NOMO-1 (cell line): ENCODE results near the gene SBK2.

Experiments used
- DNase-seq, 2 experiments: peaks; one replicate each; lab custom pipeline; 2025; ENCODE audit not compliant: unreplicated experiment in 2 of 2; lab: John Stamatoyannopoulos, UW

SBK2 gene

DNA sequence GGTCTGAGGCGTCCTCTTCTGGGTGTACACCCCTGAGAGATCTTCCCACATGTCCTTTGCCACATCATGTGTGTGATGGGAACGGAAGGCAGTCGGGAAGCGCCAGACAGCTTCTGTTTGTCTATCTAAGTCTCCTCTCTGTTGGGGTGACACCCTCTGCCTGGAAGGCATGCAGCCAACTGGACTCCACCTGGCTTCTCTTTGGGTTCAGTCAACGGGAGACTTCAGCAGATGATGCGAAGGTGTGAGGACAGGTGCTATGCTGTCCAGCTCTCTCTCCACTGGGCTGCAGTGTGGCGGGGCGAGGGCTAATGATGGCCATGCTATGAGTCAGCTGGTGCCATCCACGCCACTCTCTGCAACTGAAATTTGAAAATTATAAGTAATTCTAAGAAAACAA lies 22.8 kb upstream of the SBK2 start:
- DNase-seq: no peak

GRCh38 chr19:55554741-55555152 lies 17.8 kb upstream of the SBK2 start:
- no peak for DNase-seq

DNA sequence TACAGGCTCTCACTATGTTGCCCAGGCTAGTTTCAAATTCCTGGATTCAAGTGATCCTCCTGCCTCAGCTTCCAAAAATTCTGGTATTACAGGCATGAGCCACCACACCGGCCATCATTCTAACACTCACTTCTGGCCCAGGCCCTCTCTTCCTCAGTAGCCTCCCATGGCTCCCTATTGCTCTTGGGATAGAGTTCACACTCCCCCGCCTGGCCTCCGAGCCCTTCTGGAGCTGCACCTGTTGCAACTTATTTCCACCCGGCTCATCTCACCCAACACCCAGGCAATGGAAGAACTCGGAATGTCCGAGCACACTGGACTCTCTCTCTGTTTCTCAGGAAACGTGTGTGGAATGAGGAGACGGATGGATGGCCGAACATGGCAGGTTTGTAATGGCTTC lies 17.4 kb upstream of the SBK2 start:
- DNase-seq: no peak

DNA sequence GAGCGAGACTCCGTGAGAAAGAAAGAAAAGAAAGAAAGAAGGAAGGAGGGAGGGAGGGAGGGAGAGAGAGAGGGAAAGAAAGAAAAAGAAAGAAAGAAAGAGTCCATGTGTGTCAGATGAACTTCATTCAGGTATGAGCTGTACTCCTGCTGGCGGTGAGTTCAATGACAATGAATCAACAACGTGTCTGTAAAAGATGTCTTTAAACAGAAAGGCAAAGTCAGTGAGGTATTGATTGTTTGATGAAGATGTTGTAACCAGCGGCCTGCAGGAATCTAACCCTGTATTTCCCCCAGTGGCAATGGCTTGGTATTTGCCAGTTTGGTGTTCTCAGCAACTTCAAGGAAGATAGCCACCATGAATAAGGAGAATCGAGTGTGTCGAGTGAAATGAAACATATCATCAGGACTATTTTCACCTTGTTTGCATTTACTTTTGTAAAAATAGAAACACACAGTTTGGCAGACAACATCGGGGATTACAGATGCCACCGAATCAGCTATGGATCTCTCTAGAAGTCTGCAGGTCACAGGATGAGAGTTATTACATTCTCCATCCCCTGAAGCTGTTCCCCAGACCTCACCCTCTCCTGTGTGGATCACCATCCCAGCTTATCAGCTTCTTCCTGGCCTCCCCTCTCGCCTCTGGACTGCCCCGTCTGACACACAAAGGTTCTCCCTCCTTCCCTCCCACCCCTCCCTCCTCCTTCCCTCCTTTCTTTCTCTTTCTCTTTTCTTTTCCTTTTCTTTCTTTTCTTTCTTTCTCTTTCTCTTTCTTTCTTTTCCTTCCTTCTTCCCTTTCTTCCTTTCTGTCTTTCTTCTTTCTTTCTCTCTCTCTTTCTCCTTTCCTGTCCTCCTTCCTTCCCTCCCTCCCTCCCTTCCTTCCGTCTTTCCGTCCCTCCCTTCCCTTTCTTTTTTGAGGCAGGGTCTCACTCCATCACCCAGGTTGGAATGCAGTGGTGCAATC lies 16.6 kb upstream of the SBK2 start:
- no peak for DNase-seq

- DNase-seq: no peak
Measured at GRCh38 chr19:55552620-55553019, 15.7 kb upstream of the SBK2 start.

GRCh38 chr19:55552206-55552605 lies 15.3 kb upstream of the SBK2 start:
- no peak for DNase-seq

DNA sequence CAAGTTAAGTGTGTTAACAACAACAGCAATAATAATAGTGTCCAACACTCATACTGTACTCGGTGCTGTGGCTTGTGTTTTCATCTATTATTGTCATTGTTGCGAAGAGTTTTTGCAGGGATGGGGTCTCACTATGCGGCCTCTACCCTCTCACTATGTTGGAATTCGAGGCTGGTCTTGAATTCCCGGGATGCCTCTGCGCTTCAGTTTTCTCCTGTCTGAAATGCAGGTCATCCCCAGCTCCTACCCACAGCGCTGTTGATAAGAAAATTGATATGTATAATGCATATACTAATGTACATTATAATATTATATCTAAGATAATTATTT lies 13.4 kb upstream of the SBK2 start:
- no peak for DNase-seq

- DNase-seq: no peak
Measured at GRCh38 chr19:55549500-55550320, 12.8 kb upstream of the SBK2 start.

DNA sequence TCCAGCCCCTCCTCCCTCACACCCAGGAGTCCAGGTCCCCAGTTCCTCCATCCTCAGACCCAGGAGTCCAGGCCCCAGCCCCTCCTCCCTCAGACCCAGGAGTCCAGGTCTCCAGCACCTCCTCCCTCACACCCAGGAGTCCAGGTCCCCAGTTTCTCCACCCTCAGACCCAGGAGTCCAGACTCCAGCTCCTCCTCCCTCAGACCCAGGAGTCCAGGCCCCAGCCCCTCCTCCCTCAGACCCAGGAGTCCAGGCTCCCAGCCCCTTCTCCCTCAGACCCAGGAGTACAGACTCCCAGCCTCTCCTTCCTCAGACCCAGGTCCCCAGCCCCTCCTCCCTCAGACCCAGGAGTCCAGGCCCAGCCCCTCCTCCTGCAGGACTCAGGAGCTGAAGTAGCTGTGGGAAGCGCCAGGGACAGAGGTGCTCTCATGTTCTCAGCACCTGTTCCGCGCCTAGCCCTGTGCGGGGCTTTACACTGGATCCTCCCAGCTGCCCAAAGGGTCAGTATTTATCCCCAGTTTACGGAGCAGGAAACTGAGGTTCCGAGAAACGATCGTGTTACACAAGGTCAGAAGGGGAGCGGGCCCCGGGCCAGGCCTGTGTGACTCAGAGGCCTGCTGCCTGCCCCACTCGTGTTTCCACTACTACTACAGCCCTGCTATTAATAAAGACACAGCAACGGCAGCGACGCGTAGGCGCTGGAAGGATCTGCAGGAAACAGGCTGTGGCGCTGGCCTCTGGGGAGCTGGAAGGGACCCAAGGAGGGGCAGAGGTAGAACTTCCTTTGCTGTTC lies 10.1 kb upstream of the SBK2 start:
- DNase-seq: no peak

DNA sequence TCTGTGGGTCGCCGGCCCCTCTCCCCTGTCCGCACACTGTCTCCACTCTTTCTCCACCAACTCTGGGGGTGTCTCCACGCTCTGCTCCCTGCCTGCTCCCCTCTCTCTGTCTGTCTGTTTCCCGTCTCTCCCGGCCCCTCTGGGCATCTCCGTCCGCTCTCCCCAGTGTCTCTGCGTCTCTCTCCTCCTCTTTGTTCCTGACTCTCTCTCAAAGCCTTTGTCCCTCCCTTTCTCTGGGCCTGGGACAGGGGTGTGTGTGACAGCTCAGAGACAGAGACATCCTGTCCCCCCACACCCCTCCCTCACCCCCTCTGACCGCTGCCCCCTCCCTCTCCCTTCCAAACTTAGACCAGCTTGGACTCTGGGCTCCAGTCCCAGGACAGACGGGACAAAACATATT lies 9.1 kb upstream of the SBK2 start:
- no peak for DNase-seq

- no peak for DNase-seq
Measured at GRCh38 chr19:55545443-55545842, 8.5 kb upstream of the SBK2 start, which contains the start of gene SBK3. Gene SBK3, minus strand, starts transcription at chr19:55545543. Its CDS starts 0 bp downstream, at chr19:55545543.

DNA sequence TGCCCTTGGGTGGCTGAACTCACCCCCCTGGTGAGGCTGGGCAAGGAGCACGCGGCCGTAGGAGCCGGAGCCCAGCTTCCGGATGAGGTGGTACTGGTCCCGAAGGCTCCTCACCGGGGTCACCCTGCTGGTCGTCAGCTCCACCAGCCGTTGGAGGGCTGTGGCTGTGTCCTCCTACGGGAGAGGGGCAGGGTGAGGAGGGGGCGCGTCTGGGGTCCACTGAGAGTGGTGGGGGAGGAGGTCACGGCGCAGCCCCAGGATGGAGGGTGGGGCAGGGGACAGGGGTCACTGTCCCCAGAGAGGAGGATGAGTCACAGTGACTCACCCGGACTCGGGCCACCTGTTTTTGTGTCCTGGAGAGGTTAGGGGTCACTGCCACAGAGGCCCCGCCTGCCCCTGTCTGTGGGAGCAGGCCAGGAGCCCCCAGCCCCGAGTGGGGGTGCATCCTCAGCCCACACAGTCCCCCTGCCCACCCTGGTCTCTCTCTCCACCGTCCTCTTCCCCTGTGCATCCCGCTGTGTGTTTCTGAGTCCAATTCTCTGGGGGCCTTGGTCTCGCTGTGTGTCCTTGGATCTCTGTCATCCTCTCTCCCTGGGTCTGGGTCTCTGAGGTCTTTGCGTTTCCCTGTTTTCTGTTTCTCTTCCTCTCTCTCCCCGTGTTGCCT lies 8.0 kb upstream of the SBK2 start:
- no peak for DNase-seq

DNA sequence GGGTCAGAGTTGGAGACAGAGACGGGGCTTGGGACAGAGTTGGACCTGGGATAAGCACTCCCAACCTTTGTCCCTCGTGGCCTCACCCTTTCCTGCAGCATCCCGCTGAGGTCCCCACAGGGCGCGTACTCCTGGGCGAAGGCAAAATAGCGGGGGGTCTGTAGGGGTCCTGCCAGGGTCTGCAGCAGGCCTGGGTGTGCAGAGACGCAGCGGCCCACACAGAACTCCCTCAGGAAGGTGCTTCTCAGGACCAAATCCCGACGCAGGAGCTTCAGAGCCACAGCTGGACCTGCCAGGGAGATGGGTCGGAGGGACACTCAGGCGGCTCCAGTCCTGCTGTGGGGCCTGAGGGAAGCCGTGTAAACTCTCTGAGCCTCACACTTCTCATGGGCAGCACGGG lies 7.1 kb upstream of the SBK2 start:
- no peak for DNase-seq

GRCh38 chr19:55543567-55543966 lies 6.6 kb upstream of the SBK2 start:
- DNase-seq: no peak

DNA sequence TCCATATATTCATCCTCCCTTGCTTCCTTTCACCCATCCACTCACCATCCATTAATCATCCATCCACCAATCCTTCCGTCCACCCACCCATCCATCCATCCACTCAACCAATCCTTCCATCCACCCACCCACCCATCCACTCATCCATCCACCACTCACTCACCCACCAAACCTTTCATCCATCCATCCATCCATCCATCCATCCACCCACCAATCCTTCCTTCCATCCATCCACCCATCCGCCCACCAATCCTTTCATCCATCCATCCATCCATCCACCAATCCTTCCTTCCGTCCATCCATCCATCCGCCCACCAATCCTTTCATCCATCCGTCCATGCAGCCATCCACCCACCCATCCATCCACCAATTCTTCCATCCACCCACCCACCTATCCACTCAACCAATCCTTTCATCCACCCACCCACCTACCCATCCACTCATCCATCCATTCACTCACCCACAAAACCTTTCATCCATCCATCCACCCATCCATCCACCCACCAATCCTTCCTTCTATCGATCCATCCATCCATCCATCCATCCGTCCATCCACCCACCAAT lies 5.4 kb upstream of the SBK2 start:
- DNase-seq: no peak

GRCh38 chr19:55541091-55541490 lies 4.2 kb upstream of the SBK2 start:
- no peak for DNase-seq

GRCh38 chr19:55540619-55541018 lies 3.7 kb upstream of the SBK2 start:
- no peak for DNase-seq

DNA sequence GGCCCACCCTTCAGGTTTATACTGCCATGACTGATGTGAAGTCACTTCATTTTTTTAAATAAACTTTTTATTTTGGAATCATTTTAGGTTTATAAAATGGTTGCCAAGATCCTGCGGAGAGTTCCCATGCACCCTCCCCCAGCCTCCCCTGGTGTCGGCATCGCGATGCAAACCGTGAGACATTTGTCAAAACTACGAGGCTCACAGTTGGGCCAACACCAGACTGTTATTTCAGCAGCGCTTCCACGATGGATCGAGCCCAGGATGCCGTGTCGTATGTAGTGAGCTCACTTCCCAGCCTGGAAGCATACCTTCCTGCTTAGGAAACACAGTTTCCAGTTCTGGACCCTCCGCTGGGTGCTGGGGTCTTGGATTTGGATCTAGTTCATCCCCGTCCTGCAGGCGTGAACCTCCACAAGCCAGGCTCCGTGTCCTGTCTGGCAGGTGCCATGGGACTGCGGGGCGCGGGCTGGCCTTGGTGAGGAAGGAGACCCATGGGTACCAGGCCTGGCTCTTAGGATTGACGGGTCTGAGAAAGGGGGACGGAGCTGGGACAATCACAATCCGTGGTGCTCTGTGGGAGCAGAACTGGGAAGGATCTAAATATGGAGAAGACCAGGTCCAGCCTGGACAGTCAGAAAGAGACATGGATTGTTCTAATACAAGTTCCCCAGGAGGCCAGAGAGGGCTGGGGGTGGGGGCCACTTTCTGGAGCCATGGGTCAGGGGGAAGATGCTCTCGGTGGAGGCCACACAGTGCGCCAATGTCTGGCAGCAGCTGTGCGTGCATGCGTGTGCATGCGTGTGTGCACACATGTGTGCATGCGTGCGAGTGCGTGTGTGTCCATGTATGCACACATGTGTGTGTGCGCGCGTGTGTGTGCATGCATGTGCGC lies 2.4 kb upstream of the SBK2 start:
- DNase-seq: no peak

DNA sequence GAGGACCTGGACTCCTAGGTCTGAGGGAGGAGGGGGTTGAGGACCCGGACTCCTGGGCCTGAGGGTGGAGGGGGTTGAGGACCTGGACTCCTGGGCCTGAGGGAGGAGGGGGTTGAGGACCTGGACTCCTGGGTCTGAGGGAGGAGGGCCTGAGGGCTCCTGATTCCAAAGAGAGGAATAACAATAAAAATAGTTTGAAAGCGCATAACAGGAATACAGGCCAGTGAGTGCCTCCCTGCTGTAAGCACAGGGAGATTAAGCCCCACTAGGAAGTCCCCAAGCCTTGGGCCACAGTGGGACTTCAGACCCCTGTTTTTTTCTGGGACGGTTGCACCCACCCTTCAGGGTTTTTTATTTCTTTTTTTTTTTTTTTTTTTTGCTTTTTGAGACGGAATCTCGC lies 1.2 kb upstream of the SBK2 start:
- no peak for DNase-seq
